Spleen (tissue), 13 donors: ENCODE measurements around the gene GREB1L. TPM values are rescaled to one million over a fixed set of nuclear protein-coding genes. Genes with fewer than 3 reads are reported as not detected.

ENCODE experiments used
- DNase-seq: peaks from one replicate; pipeline ENCODE4 v3.0.0-alpha.2; 2020
- H3K27ac ChIP-seq, 8 donors: fragments of 200-600 bp; sonication (generic) in 7 of 8; 1 replicate in 4 of 8; 2 replicates in 4 of 8; pipeline versions ENCODE4 v1.5.0 to v1.8.0; 2016 to 2021; ENCODE audit warnings: inconsistent platforms in 4 of 8, mild to moderate bottlenecking in 4 of 8, moderate library complexity in 1 of 8
- H3K27me3 ChIP-seq, 7 donors: fragments of 200-600 bp; sonication (generic) in 6 of 7; replicated peaks in 1 of 7; 1 replicate in 4 of 7; 2 replicates in 3 of 7; pipeline versions ENCODE4 v1.5.0 to v1.8.0; 2016 to 2021; ENCODE audit warnings: inconsistent platforms in 3 of 7, mild to moderate bottlenecking in 1 of 7
- H3K36me3 ChIP-seq, 6 donors: fragments of 200-600 bp; sonication (generic) in 5 of 6; 1 replicate in 4 of 6; 2 replicates in 2 of 6; pipeline versions ENCODE4 v1.5.0 to v1.8.0; 2016 to 2021; ENCODE audit warnings: inconsistent platforms in 2 of 6
- H3K4me1 ChIP-seq, 6 donors: fragments of 200-600 bp; sonication (generic) in 5 of 6; 1 replicate in 3 of 6; 2 replicates in 3 of 6; pipeline versions ENCODE4 v1.5.0 to v1.8.0; 2016 to 2021; ENCODE audit warnings: inconsistent platforms in 3 of 6
- H3K4me3 ChIP-seq, 8 donors: fragments of 200-600 bp; sonication (generic) in 7 of 8; 1 replicate in 4 of 8; 2 replicates in 4 of 8; pipeline versions ENCODE4 v1.5.0 to v1.8.0; 2016 to 2021; ENCODE audit warnings: inconsistent platforms in 4 of 8, mild to moderate bottlenecking in 4 of 8, moderate library complexity in 2 of 8
- H3K9me3 ChIP-seq, 8 donors: fragments of 200-600 bp; sonication (generic) in 7 of 8; 1 replicate in 4 of 8; 2 replicates in 4 of 8; pipeline versions ENCODE4 v1.5.0 to v1.8.0; 2016 to 2021; ENCODE audit warnings: inconsistent platforms in 4 of 8
- POLR2A ChIP-seq, 3 donors: fragments of 450-650 bp; IDR thresholded peaks; one replicate each; pipeline ENCODE4 v1.5.1; 2017; ENCODE audit warnings: antibody characterized with exemption in 3 of 3, mild to moderate bottlenecking in 1 of 3
- POLR2AphosphoS5 ChIP-seq, 3 donors: sonication (generic); formaldehyde crosslinking; IDR thresholded peaks; one replicate each; pipeline ENCODE4 v1.5.1; 2017; ENCODE audit warnings: antibody characterized with exemption in 3 of 3
- WGBS, 5 donors: extraction: QIAGEN DNeasy Blood & Tissue Kit in 3 of 5; methylation state at CpG; one replicate each; pipeline versions ENCODE4 v1.1.5 to v1.1.7; 2013 to 2018; 5-methylcytosine and 5-hydroxymethylcytosine counted together
- intact Hi-C: fragments of 100-400 bp; cut with DNase I; formaldehyde crosslinking; loops from one replicate; pipeline ENCODE4 v1.15.0; 2023; ENCODE audit warnings: low total_unique reads
- long read RNA-seq, 2 donors: transcript quantifications; one replicate each; lab custom pipeline, GENCODE V29; 2026
- polyA plus RNA-seq, 3 donors: library from polyadenylated mRNA; stranded (reverse); fragments of 200-250 nt; gene quantifications; one replicate each; pipeline ENCODE4 v1.2.1, GENCODE V29; 2013
- total RNA-seq, 7 donors: library from RNA; depleted of rRNA in 3 of 7; stranded (reverse); fragments of >200 nt in 3 of 7; fragmentation: NEBNext Ultra II Directional in 4 of 7; extraction: Animal tissue kit (Norgen Biotek cat#: 25700) in 4 of 7; gene quantifications; one replicate each; pipeline versions ENCODE4 v1.1.0 to v1.2.1, GENCODE V29; 2016 to 2021
- TF ChIP-seq, protein P1 (sequence below), 11 experiments: fragments of 200-600 bp in 7 of 11; fragments of 450-650 bp in 4 of 11; sonication (generic) in 4 of 11; IDR thresholded peaks in 8 of 11; conservative IDR thresholded peaks in 3 of 11; 1 replicate in 7 of 11; 2 replicates in 4 of 11; pipeline versions ENCODE4 v1.4.0 to v1.8.0; 2016 to 2021; ENCODE audit warnings: antibody characterized with exemption in 11 of 11, inconsistent platforms in 4 of 11, mild to moderate bottlenecking in 1 of 11
- donor health status: healthy with polysubstance abuse.
- donor health status: DM: no; HTN: no; CAD: no; lungs with moderate emphysema.
- donor health status: DM: no; HTN: no; CAD: no.
- donor health status: Bipolar disorder and iron deficiency.
- donor health status: healthy.
- donor health status: DM: no; HTN: no; CAD: no.
- donor health status: DM: yes; HTN: yes; CAD: no.

Gene GREB1L
- total RNA-seq (under 1 TPM; 0.28 to 0.79 (median 0.69) TPM), polyA plus RNA-seq (under 1 TPM; under 0.01 to 0.13 (median 0.07) TPM)
- long read RNA-seq, donor 1, result 0 reads
- long read RNA-seq, donor 2, result 0 reads

GRCh38 chr18:21242141-21242779 lies at the start of gene GREB1L:
TSS of gene GREB1L (plus strand) at chr18:21242232. CDS start at chr18:21383519, 141,287 bp downstream.
- Histone ChIP-seq H3K36me3 (no peaks in the 10 kb centered on the region), H3K9me3 (no peaks in the 10 kb centered on the region), H3K27me3 (peaks cover 0 to 82% (median 44%) of the 10 kb centered on the region in 7 donors), H3K4me1 (peaks cover 9 to 25% (median 22%) of the 10 kb centered on the region in 6 donors), H3K4me3 (peak within 1 kb of the TSS; percentile 24 to 70 (median 43)), H3K27ac (no peak within 1 kb of the TSS)
- 0 to 2% (median 2%) methylated on average over 8 to 87 of the region's 87 CpGs for WGBS, 5 donors
- intact Hi-C loops, result no loop called here
- DNase-seq, result no peak
- TF ChIP-seq, protein P1, sequence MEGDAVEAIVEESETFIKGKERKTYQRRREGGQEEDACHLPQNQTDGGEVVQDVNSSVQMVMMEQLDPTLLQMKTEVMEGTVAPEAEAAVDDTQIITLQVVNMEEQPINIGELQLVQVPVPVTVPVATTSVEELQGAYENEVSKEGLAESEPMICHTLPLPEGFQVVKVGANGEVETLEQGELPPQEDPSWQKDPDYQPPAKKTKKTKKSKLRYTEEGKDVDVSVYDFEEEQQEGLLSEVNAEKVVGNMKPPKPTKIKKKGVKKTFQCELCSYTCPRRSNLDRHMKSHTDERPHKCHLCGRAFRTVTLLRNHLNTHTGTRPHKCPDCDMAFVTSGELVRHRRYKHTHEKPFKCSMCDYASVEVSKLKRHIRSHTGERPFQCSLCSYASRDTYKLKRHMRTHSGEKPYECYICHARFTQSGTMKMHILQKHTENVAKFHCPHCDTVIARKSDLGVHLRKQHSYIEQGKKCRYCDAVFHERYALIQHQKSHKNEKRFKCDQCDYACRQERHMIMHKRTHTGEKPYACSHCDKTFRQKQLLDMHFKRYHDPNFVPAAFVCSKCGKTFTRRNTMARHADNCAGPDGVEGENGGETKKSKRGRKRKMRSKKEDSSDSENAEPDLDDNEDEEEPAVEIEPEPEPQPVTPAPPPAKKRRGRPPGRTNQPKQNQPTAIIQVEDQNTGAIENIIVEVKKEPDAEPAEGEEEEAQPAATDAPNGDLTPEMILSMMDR (IDR thresholded peaks at IDR 0.05 in 8 of 11, conservative IDR thresholded peaks at IDR 0.05 in 3 of 11), result peak in 1 of 11 experiments; percentile 27
- TF ChIP-seq POLR2A (IDR thresholded peaks at IDR 0.05) (no peak), POLR2AphosphoS5 (IDR thresholded peaks at IDR 0.05) (no peak)

GRCh38 chr18:21192308-21192624 lies 49.8 kb upstream of the GREB1L start:
- 82 to 91% (median 88%) methylated on average over 5 of the region's 5 CpGs for WGBS, 5 donors
- no peak for DNase-seq
- no peaks in the 10 kb centered on the region for H3K36me3 ChIP-seq
- H3K9me3 ChIP-seq, result no peaks in the 10 kb centered on the region
- peaks cover 0 to 3% (median 0%) of the 10 kb centered on the region in 6 donors for H3K4me1 ChIP-seq
- no peak overlapping the region for H3K4me3 ChIP-seq
- no peak overlapping the region for H3K27ac ChIP-seq
- peaks cover 0 to 11% (median 0%) of the 10 kb centered on the region in 7 donors for H3K27me3 ChIP-seq
- intact Hi-C loops, result loop anchor here (5.0 kb wide), 1 partner anchor 250 kb away; no protein-coding TSS in a partner anchor
- TF ChIP-seq POLR2A (IDR thresholded peaks at IDR 0.05), result no peak
- TF ChIP-seq, protein P1 (IDR thresholded peaks at IDR 0.05 in 8 of 11, conservative IDR thresholded peaks at IDR 0.05 in 3 of 11), result no peak
- no peak for TF ChIP-seq POLR2AphosphoS5 (IDR thresholded peaks at IDR 0.05)

DNA sequence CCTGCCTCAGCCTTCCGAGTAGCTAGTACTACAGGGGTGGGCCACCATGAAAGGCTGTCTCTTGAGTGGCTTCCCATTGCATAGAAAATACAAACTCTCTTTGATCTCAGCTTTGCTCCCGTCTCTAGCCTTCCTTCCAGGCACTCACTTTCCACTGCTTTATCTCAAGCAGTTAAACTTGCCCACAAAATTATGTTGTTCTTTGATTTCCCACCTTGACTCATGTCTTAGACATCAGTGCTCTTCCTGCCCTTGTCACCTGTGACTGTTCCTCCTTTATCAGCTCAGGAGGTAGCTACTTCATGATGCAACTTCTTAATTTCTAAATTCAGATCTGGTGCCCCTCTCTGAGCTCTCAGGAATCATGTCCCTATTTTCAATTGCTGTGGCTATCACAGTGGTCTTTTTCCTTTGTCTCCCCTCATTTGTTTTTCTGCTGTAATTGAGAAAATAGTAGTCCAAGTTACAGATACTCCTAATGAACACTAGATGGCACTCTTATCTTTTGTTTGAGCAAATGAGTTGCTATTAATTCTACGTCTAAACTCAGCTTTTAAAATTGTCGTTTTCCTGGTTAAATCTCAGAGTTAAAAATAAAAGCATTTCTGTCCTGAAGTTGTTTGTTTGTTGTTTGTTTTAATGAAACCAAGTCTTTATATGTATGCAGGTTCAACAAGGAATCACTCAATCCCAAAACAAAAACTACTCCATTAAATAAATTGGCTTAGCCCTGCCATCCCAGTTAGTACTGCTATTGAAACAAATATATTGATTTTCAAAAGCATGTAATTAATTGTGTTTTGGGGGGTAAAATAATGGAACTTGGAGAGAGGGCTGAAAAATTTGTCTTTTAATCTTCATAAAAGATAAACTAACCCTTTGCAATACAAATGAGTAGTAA lies 46.9 kb upstream of the GREB1L start:
- Histone ChIP-seq H3K36me3 (no peaks in the 10 kb centered on the region), H3K27me3 (peaks cover 0 to 22% (median 0%) of the 10 kb centered on the region in 7 donors), H3K4me1 (peaks cover 0 to 3% (median 0%) of the 10 kb centered on the region in 6 donors), H3K9me3 (no peaks in the 10 kb centered on the region), H3K27ac (no peak overlapping the region), H3K4me3 (no peak overlapping the region)
- WGBS, 5 donors, result 18 to 25% (median 20%) methylated on average over 4 of the region's 4 CpGs
- TF ChIP-seq, protein P1 (IDR thresholded peaks at IDR 0.05 in 8 of 11, conservative IDR thresholded peaks at IDR 0.05 in 3 of 11), result peak; percentile 21 to 76 (median 68)
- TF ChIP-seq POLR2A (IDR thresholded peaks at IDR 0.05), result no peak
- TF ChIP-seq POLR2AphosphoS5 (IDR thresholded peaks at IDR 0.05), result no peak
- DNase-seq, result no peak
- intact Hi-C loops, result loop anchor here (5.0 kb wide), 2 partner anchors 247 to 762 kb away; no protein-coding TSS in a partner anchor
